GM11168 (cell line): ENCODE data around the gene DCD.
"Not testable (repeated sequence)": the region's sequence is repeated elsewhere in the genome, so short reads cannot be mapped to it uniquely, and the experiment has no call there.

Source experiments
- in situ Hi-C: fragments of 300-500 bp; cut with MboI; formaldehyde crosslinking; loops from one replicate; pipeline ENCODE4 v1.12.0; 2022; ENCODE audit warnings: low sequenced_read_pairs; ENCODE audit not compliant: unreplicated experiment

The DCD gene, protein sequence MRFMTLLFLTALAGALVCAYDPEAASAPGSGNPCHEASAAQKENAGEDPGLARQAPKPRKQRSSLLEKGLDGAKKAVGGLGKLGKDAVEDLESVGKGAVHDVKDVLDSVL

DNA sequence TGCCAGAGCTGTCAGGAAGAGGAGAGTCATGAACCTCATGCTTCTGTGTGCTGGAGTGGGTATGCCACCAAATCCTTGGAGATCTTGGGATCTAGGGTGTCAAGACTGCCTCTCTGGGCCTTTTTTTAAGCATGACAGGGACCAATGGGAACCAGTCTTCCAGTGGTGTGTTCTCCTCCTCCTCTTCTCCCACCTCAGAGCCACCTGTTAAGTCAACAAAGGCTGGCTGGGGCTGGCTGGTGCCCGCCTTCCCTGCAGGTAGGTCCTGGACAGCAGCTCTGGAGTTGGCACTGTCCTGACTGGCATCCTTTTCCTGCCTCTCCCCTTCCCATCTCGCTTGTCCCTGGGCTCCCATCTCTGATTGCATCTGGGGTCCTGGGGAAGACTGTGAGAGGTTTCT lies at the start of gene DCD:
Gene DCD (minus strand): TSS at position 101 of the 400 bp plus-strand sequence. CDS start 62 bp downstream, at position 39.
- in situ Hi-C loops = no loop called here

DNA sequence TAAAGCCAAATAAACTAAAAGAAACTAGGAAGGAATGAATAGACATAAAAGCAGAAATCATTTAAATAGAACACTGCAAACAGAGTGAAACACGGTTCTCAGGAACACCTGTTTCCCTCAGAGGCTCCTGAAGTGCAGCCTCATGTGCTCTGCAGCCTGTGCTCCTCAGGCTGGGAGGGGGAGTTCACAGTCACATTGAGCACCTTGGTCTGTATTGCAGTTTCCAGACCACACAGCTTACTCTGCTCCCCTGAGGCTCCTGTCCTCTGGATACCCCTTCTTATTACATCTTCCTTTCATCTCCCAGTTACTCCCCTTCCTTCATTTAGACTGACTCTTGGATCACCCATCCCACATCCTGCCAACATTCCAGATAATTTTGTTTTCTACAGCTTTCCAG lies 49.7 kb upstream of the DCD start:
- in situ Hi-C loops = no loop called here

DNA sequence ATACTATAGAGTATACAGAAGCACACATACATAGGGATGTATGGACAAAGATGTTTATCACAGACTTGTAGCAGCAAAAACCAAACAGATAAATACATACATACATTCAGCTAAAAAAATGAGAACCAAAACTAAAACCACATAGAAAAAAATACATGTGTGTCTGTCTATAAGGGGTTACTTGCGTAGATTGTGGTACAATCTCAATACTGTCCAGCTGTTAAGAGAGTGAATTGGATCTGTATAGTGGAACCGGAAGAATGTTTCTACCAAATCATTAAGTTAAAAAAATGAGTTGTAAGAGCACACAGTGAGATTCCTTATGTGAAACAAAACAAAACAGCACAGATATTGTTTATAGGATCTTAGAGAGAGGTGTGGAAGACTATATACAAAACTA lies 44.2 kb upstream of the DCD start:
- in situ Hi-C loops = no loop called here

DNA sequence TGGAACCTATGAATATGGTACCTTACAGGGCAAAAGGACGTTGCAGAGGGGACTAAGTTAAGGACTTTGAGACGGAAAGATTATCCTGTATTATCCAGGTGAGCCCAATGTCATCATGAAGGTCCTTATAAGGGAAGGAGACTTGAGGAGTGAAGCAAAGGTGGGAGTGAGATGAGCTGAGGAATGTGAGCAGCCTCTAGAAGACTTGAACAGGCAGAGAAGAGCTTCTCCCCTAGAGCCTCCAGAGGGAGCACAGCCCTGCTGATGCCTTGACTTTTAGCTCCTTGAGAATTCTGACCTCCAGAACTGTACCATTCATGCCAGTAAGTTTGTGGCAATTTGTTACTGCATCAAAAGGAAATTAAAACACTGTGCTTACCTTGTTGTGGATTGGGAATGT lies 41.8 kb upstream of the DCD start:
- in situ Hi-C loops = no loop called here

DNA sequence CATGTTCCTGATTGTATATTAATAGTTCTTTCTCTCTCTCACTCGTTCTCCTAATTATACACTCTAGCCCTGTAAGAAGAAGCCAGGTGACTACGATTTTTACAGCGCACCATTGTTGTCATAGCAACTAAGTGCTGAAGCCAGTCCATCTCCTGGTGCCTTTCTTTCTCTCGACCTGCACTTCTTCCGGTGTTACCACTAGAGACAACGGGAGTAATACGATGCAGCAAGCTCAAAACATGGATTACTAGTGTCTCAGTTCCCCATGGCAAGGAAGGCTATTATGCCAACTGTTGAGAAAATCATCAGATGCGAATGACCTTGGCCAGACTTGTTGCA lies 40.8 kb upstream of the DCD start:
- in situ Hi-C loops = no loop called here

DNA sequence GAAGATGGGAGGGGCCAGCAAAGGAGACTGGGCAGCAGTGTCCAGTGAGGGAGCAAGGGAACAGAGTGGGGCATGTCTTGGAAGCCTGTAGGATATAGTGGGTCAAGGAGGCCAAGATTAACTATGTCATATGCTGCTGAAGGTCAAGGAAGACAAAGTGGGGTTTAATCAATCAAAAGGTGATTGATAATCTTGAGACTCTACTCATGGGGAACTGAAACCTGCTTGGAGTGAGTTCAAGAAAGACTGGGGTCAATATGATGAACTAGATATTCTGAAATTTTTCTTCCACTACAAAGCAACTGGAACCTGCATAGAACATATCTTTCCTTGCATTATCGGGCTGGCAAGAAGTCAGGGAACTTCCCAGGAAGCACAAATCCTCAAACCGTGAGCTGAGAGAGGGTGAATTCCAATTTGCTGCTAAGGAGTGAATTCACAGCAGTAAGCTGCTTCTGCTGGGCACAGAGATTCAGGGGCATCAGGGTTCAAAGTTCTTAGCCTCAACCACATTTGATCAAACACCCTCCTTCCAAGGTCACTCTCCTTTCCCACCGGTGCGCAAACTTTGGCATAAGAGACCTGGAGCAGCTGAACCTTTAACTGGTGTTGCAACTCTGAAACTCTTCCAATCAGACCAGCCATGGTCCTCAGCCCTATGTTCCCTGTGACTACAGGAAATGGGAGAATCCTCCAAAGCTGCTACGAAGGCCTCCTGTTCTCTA lies 40.3 kb upstream of the DCD start:
- in situ Hi-C loops = no loop called here

DNA sequence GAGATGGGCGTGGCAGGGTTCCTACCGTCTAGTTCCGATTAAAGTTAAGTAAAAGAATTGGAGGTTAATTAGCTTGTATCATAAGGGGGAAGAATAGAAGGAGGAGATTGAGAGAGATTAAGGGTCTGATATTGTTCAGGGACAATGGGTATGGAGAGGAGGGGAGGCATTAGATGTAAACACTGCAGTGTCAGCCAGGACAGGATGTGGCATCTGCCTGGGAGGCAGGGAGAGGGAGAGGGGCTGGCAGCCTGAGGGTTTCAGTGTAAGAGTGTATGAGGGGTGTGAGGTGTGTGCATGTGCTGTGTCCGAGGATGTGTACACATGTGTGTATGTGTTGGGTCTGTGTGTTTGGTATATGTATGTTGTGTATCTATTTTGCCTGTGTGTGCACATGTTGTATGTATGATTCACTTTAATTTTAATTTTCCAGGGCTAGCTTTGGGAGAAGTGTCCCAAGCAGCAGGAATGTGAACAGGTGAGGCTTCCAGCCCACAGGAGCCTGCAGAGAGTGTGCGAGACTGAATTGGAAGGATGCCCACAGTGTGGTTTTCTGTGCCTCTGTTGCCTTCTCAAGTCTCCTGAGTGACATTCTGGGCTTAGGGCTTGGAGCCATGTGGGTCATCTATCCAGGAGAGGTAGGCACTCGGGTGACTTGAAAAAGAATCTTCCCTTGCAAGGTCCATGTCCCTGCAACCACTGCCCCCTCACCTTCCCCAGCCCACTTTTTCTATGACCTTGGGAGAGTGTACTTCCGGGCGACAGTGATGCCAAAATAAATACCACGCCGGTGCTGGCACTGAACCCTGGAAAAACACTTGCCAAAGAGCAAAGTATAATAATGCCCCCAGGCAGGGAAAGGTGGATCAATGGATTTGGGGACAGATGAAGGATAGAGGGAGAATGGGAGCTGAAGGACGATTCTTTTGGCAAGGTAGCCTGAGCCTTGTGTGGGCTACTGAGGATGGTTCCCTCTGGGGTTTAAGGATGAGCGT lies 36.8 kb upstream of the DCD start:
- in situ Hi-C loops = no loop called here

DNA sequence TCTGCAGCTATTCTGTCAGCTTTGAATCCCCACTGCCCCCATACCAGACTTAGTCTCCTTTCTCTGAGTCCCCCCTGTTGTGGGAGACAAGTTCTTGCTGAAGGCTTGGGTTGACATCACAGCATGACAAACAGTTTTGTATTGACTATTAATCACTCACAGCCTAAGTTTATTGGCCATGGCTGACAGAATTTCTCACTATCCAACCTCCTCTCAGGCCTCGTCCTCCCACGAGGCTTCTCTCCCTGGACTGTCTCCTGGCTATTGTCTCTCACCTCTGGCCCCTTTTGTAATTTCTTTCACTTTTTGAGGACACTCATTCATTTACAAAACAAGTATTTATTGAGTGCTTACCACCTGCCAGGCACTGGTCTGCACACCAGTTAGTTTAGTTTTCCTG lies 35.2 kb upstream of the DCD start:
- in situ Hi-C loops = no loop called here

DNA sequence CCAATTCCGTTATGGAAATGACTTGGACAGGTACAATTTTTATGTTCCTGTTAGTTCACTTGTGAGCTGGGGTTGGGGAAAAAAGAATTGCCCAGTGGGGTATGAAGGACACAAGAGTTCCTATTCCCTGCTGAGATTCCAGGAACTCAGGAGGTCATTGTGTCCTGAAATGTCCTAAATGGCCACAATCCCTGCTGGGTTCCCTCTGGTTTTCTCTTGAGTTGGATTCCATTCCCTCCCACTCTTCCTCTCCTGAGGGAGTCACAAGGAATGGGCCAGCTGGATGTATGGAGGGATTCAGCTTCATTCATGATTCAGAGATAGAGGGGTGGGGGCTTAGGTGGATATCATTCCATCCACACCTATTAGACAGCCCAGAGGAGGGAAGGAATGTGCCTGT lies 34.5 kb upstream of the DCD start:
- in situ Hi-C loops = no loop called here

DNA sequence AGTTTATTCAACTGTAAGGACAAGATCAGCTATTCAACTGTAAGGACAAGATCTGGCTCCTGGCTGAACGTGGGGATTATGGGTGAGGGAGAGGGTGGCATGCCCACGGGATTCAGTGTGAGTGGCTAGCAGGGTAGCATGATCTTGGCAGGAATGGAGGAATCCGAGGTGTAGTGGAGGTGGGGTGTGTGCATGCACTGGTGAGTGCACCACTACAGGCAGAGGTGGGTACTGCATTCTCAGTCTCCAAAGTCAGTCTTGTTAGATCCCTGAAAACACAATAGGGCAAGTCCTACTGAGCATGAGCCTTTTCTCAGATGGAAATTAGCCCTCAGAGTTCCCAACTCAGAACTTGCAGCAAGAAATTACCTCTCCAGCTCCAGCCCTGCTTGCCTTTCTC lies 32.2 kb upstream of the DCD start:
- in situ Hi-C loops = no loop called here

DNA sequence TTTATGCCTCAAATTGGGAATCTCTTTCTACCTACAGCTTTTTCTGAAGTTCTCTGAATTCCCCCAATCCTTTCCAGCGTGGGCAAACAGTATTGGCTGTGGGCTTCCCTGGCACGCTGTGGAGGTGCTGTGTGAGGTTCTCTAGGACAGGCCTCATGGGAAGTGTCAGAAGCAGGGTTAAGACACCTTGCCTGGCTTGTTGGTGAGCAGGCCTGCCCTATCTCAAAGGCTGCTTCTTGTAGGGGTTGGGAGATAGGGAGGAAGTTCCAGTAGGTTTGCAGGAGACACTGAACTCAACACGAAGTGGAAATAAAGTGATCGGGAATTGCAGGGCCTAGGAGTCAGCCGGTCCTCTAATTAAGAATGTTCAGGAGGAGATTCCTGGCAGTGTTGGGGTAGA lies 30.0 kb upstream of the DCD start:
- in situ Hi-C loops = no loop called here

DNA sequence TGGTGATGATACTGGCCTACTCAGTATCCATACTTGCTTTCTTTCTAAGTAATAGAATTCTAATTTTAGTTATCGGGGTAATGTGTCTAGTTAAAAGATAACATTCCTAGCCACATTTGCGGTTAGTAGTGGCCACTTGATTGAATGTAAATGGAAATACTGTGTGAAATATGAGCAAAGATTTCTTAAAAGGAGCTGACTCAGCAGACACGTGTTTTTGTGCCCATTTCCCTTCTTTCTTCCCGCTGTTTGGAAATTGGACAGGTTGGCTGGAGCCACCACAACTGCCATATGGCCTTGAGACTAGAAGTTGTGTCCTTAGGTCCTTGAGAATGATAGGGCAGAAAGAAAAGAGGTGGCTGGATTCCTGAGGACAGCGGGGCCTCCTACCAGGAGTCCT lies 19.8 kb upstream of the DCD start:
- in situ Hi-C loops = no loop called here

DNA sequence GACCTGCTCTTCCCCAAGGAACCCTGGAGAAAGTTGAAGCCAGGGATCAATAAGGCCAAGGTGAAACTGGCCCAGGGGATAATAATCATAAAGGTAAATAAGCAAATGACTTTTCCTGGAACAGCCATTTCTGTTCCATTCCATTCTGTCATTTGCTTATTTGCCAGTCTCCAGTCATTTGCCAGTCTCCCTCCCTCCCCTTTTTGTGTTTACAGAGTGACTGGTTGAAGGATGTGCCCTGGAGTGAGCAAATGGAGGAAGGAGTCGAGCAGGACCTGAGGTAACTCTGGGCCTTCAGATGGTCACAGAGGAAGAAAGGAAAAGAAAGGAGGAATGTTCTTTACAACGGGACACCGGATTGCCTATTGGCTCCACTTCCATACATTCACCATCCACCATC lies 17.8 kb upstream of the DCD start:
- in situ Hi-C loops = no loop called here

DNA sequence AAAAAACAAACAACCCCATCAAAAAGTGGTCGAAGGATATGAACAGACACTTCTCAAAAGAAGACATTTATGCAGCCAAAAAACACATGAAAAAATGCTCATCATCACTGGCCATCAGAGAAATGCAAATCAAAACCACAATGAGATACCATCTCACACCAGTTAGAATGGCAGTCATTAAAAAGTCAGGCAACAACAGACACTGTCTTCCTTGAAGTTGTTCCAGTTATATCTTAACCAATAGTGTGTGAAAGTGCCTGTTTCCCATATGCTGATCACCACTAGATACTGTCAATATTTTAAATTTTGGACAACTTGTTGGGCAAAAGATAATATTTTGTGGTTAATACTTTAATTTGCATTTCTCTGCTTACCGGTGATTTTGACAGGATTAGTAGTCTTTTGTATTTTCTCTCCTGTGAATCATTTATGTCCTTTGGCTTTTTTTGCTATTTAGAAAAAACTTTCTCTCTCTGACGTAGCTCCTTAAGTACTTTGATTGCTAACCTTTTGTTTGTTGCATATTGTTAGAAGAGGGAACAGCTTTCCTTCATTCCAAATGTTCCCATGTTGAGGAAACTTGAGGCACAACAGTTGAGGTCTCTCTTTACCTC lies 17.0 kb upstream of the DCD start:
- in situ Hi-C loops = not testable (repeated sequence)

DNA sequence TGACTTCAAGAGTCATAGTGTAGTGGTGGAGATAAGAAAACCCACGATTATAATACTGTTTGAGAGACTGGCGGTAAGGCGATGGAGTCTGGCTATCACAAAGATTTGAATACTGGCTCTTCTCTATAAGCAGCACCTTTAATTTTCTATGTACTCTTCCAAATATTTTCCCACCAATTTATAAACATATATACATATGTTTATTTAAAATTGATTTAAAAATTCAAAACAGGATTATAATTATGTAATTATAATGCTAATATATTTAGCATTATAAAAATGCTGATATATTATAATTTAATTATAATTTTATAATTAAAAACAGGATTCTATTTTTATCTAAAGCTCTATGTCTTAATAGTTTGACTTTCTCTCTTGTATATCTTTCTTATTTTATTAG lies 15.4 kb upstream of the DCD start:
- in situ Hi-C loops = no loop called here

DNA sequence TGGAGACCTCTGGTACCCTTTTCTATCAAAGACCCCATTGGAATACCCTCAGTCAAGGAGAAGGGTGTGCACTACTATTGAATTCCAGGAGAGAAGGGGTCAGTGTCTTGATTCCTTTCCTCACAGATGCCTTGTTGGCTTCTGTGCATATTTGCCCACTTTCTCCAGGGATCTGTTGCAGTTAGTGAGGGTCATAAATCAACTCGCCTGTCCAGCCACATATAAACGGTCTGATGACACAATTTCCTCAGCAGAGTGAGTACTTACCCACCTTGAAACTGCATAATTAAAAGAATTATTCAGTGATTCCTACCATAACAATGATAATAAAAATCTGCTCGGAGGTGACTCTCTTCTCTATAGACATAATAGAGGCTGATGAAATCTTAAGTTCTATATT lies 13.9 kb upstream of the DCD start:
- in situ Hi-C loops = no loop called here

DNA sequence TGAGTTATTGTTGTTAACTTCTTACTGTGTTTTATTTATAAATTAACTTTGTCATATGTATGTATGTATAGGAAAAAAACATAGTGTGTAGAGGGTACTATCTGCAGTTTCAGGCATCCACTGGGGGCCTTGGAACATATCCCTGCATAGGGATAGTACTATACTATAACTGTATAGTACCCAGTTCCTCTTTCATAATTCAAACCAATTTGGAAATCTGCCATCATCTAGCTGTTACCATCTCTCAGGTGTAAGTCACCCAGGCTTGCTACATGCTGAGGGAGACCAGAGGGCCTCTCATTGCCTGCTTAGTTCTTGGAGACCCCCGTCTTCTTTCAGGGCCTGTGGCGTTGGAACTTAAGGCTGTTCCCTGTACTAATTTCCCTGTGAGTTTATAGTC lies 12.9 kb upstream of the DCD start:
- in situ Hi-C loops = no loop called here

DNA sequence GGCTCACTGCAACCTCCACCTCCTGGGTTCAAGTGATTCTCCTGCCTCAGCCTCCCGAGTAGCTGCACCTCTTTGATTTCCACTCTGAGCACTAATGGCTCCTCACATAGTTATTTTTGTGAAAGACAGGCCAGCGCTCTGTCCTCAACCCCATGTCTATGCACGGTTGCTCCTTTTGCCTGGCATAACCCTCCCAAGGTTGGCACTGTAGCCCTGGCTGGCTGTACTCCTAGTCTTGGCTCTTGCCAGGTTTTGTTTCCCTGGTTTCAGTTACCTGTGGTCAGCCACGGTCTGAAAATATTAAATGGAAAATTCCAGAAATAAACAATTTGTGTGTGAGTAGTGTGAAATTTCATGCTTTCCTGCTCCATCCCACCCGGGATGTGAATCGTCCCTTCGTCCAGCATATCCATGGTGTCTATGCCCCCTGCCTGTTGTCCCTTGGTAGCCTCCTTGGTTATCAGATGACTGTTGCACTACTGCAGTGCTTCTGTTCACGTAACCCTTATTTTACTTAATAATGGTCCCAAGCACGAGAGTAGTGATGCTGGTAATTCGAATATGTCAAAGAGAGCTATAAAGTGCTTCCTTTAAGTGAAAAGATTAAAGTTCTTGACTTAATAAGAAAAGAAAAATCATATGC lies 12.3 kb upstream of the DCD start:
- in situ Hi-C loops = no loop called here

DNA sequence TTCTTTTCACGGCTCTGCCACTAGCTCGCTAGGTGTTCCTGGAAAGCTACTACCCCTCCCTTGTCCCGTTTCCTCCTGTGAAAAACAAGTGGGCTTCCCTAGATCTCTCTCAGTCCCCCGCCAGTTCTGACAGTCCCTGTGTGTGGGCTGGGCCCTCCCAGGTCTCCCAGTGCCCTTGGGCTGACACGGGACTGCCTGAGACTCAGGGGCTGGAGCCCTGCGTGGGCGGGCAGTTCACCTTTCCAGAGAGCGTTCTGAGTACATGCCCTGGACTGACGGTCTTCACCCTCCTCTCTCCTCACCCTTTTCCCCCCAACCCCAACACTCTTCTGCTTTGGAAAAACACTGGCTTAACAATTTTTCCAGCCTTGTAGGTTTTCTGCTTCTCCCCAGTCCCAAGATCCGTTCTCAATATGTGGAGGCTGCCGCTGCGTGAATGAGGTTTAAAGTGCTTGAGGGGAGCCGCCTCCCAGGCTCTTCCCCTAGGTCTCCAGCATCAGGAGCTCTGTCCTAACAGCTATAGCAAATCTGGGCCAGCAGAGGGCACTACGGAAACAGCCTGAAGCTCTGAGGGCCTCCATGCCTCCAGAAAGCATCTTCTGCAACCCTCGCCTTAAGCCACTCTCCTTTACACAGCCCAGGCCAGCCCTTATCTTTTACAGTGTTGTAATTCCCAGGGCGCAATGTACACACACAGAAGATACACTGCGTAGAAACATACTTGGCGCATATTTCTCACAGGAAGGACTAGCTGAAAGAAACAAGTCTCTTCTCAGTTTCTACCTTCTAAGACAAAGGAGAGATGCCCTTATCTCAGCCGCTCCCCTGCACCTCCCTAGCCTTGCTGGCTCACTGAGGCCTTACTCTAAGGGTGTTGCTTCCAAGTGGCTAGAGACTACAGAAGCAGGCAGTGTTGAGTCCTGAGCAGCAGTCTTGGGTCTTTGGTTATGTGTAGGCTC lies 10.4 kb upstream of the DCD start:
- in situ Hi-C loops = no loop called here
